Endothelial cell of umbilical vein (primary cell): ENCODE results near the gene MAP7D2.

Experiments used
- POLR2A ChIP-seq: IDR thresholded peaks from 2 replicates; pipeline ENCODE4 v1.6.1; 2012; ENCODE audit warnings: low read depth, mild to moderate bottlenecking, control low read depth, low read length
- TF ChIP-seq, protein P1 (sequence below), 2 donors: IDR thresholded peaks; 1 replicate in 1 of 2; 2 replicates in 1 of 2; pipeline ENCODE4 v1.5.1; 2011; ENCODE audit warnings: low read length in 2 of 2, mild to moderate bottlenecking in 2 of 2, moderate library complexity in 2 of 2, control low read depth in 1 of 2, inconsistent platforms in 1 of 2, low read depth in 1 of 2; ENCODE audit not compliant: insufficient read depth in 1 of 2; ENCODE audit errors: extremely low read depth in 1 of 2

- TF ChIP-seq, protein P1, sequence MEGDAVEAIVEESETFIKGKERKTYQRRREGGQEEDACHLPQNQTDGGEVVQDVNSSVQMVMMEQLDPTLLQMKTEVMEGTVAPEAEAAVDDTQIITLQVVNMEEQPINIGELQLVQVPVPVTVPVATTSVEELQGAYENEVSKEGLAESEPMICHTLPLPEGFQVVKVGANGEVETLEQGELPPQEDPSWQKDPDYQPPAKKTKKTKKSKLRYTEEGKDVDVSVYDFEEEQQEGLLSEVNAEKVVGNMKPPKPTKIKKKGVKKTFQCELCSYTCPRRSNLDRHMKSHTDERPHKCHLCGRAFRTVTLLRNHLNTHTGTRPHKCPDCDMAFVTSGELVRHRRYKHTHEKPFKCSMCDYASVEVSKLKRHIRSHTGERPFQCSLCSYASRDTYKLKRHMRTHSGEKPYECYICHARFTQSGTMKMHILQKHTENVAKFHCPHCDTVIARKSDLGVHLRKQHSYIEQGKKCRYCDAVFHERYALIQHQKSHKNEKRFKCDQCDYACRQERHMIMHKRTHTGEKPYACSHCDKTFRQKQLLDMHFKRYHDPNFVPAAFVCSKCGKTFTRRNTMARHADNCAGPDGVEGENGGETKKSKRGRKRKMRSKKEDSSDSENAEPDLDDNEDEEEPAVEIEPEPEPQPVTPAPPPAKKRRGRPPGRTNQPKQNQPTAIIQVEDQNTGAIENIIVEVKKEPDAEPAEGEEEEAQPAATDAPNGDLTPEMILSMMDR (IDR thresholded peaks at IDR 0.05; ENCODE audit: extremely low read depth in 1 of 2, insufficient read depth in 1 of 2, low read depth in 1 of 2, low read length in 2 of 2), result no peak
- TF ChIP-seq POLR2A, result no peak
These were observed 79.5 kb downstream of the MAP7D2 start for GRCh38 chrX:20037186-20037585.
